ENCODE results near the gene GNG4. TPM values are rescaled to one million over a fixed set of nuclear protein-coding genes. Genes with fewer than 3 reads are reported as not detected.
"Not testable (repeated sequence)": the region's sequence is repeated elsewhere in the genome, so short reads cannot be mapped to it uniquely, and the experiment has no call there.

The GNG4 gene
- polyA plus RNA-seq, 1 donor from 2014 or later, result not detected

DNA sequence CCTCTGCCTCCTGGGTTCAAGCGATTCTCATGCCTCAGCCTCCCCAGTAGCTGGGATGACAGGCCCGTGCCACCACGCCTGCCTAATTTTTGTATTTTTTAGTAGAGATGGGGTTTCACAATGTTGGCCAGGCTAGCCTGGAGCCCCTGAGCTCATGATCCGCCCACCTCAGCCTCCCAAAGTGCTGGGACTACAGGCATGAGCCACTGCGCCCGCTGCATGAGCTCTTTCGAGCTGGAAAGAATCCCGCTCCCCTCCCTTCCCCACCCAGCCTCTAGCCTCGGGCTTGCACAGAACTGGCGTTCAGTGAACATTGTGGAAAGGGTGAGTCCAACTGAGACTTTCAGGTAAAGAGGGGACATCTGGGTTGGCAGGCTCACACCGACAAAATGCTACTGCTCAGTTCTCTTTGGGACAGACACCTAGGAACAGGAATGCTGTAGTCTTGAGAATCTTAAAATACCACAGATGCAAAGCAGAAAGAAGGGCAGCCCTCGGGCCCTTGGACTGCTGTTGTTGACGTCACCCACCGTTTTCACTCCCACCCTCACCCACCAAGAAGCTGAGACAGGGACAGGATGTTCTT is 9.7 kb upstream of the GNG4 start:
- H3K4me1 Mint-ChIP-seq, result no peaks in the 10 kb centered on the region
- no peak overlapping the region for H3K4me3 Mint-ChIP-seq
- H3K9me3 Mint-ChIP-seq, result peaks cover 0 to 11% (median 4%) of the 10 kb centered on the region in 3 donors
- no peak overlapping the region for H3K27ac Mint-ChIP-seq
- peaks cover 23% of the 10 kb centered on the region for H3K36me3 Mint-ChIP-seq
- peaks cover 7% of the 10 kb centered on the region for H3K27me3 Mint-ChIP-seq

DNA sequence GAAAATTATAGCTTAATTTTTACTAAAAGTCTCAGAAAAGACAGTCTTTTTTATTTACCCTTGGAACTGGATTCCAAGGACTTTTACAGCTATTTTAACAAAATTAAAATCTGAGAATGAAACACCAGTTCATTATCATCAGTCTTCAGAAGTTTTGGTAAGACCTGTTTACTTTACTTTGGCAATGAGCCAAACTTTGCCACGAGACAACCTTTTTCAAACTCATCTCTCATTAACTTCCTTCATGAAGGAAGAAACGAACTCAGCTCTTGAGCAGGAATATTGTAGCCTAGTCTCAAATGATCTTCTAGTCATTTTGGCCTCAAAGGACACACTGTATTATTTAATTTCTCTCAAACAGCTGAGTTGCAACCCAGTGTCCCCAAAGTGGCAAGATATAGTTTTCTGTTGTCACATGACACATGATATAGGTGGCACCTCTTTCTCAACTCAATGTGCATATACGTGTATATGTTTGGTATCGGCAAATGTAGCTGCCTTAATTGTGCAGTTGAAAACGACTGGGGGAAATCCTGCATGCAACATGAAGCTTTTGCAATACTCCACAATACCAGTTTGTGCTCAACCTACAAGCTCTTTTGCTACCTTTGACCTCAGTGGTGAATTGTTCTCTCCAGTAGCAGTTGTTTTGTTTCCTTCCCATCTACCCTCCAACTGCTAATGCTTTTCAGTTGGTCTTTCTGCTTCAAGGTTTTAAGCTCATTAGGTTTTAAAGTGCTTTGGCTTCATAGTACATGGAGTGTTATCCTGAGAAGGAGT is 8.4 kb upstream of the GNG4 start:
- Mint-ChIP-seq H3K9me3 (peaks cover 7 to 17% (median 7%) of the 10 kb centered on the region in 3 donors), H3K4me3 (no peak overlapping the region), H3K27me3 (peaks cover 16% of the 10 kb centered on the region), H3K27ac (no peak overlapping the region), H3K36me3 (peaks cover 18% of the 10 kb centered on the region), H3K4me1 (no peaks in the 10 kb centered on the region)

DNA sequence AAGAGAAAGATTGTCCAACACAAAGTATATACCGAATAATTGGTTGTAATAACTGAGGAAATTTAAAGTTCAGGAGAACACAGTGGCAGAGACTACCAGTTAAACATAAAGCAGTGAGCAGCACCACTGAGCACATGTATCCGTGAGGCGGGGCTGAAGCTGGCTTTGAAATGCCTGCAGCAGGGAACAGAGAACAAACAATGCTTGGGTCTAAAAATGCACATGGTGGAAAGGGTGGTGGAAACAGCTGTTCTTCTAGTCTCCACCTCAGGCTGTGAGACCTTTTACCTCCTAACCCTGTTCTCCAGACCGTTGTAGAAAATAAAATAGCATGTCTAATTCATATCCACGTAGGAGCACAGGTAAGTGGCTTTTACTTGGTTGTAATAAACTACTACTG is 7.7 kb upstream of the GNG4 start:
- H3K27me3 Mint-ChIP-seq, result peaks cover 21% of the 10 kb centered on the region
- no peaks in the 10 kb centered on the region for H3K4me1 Mint-ChIP-seq
- peaks cover 12% of the 10 kb centered on the region for H3K36me3 Mint-ChIP-seq
- peaks cover 7 to 22% (median 11%) of the 10 kb centered on the region in 3 donors for H3K9me3 Mint-ChIP-seq
- no peak overlapping the region for H3K27ac Mint-ChIP-seq
- H3K4me3 Mint-ChIP-seq, result no peak overlapping the region

DNA sequence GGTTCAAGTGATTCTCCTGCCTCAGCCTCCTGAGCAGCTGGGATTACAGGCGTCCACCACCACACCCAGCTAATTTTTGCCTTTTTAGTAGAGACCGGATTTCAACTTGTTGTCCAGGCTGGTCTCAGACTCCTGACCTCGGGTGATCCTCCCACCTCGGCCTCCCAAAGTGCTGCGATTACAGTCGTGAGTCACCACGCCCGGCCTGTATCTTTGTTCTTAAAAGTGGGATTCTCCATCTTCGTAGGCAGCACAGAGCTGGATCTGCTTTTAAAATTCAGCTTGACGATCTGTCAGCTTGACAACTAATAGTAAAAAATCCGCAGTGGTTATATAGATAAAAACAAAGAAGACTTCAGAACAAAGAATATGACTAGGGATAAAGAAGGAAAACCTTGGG is 2.8 kb upstream of the GNG4 start:
- H3K4me1 Mint-ChIP-seq, result peaks cover 10 to 15% (median 11%) of the 10 kb centered on the region in 3 donors
- H3K9me3 Mint-ChIP-seq, result peaks cover 7 to 22% (median 11%) of the 10 kb centered on the region in 3 donors
- H3K27me3 Mint-ChIP-seq, result peaks cover 48% of the 10 kb centered on the region
- peak overlapping the region in 2 of 4 donors; percentile 5 to 45 for H3K4me3 Mint-ChIP-seq
- no peak overlapping the region for H3K27ac Mint-ChIP-seq
- peaks cover 4% of the 10 kb centered on the region for H3K36me3 Mint-ChIP-seq

DNA sequence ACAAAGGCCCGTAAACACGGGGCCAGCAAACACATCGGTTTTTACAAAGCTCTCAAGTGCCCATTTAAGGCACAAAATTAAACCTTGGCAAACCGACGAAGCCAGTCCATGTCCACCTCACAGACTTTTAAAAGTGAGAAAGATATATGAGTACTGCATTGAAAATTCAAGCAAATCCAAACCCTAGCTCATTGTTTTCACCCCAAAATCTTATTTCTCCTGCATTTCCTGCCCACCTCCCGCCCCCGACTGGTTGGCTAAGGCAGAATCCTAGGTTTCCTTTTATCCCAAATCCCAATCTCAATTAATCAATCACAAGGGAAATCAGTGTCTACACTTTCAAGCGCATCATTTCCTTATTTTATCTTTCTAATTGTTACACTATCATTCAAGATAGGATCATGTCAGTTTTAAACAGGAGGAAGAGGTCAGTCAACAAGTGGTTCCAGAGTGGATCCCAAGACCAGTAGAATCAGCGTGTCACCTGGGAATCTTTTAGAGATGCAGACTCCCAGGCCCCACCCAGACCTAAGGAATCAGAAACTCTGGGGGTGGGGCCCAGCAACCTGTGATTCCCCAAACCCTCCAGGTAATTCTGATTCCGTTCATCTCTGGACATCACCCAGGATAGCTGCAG is 1.7 kb upstream of the GNG4 start:
- Mint-ChIP-seq H3K4me1 (peaks cover 10 to 15% (median 11%) of the 10 kb centered on the region in 3 donors), H3K27ac (no peak overlapping the region), H3K36me3 (peaks cover 4% of the 10 kb centered on the region), H3K4me3 (peak overlapping the region; percentile 38 to 85 (median 80)), H3K9me3 (peaks cover 7 to 21% (median 11%) of the 10 kb centered on the region in 3 donors), H3K27me3 (peaks cover 52% of the 10 kb centered on the region)

DNA sequence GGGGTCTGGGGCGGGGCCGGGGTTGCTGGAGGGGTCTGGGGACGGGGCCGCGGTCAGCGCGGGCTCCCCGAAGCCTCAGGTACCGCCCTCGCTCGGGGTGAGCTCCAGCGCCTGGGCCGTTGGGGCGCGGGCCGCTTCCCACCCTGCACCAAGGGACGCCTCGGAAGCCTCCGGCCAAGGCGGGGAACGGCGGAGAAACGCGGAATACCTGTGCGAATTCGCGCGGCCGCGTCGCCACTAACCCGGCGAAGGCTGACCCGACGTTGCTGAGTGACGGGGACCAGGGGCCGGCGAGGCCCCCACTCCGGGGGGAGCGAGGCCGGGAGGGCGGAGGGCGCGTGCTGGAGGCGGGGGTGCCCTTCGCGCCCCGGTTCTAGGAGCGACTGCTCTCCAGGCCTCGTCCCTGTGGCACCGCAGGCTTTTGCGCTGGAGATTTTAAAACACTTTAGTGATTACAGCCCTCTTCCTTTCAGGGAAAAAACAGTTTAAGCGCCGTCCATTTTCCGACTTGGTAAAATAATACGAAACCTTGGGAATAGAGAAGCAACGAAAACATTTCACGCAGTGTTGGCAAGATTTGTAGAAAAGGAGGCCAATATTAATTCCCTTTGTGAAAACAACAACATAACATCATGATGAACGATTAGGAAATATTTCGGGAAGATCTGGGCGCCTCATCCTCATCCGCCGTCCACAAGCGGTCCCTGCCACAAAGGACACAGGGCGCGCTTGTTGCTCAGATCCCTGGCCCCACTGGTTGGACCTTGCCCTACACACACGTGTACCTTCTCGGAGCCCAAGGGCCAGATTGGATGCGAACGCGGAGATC is 971 bp upstream of the GNG4 start:
- Mint-ChIP-seq H3K27ac (no peak overlapping the region), H3K4me3 (peak overlapping the region; percentile 38 to 85 (median 80)), H3K4me1 (peaks cover 10 to 15% (median 11%) of the 10 kb centered on the region in 3 donors), H3K36me3 (peaks cover 4% of the 10 kb centered on the region), H3K9me3 (peaks cover 6 to 20% (median 11%) of the 10 kb centered on the region in 3 donors), H3K27me3 (peaks cover 54% of the 10 kb centered on the region)

DNA sequence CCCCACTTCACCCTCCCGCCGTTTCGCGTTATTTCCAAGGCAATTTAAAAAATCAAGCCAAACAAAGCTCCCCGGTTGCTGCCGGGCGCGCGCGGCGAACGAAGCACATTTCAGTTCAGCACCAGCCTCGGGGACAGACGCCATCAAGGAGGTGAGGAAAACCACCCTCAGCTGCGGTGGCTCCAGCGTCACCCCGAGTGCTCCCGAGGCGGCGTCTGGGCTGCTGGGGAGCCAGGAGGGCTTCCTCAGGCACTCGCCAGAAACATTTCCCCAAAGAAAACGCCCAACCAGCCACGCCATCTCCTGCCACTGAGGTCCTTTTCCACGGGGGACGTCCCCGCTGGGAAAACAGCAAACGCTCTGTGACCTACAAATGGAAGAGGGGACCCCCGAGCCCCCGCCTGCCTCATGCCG is 623 bp downstream of the GNG4 start:
- Mint-ChIP-seq H3K36me3 (peaks cover 2% of the 10 kb centered on the region), H3K27me3 (peaks cover 57% of the 10 kb centered on the region), H3K4me1 (peaks cover 10 to 15% (median 11%) of the 10 kb centered on the region in 3 donors), H3K9me3 (peaks cover 3 to 9% (median 8%) of the 10 kb centered on the region in 3 donors), H3K4me3 (peak overlapping the region; percentile 82 to 93 (median 88)), H3K27ac (peak overlapping the region; percentile 35 to 43 (median 35))

DNA sequence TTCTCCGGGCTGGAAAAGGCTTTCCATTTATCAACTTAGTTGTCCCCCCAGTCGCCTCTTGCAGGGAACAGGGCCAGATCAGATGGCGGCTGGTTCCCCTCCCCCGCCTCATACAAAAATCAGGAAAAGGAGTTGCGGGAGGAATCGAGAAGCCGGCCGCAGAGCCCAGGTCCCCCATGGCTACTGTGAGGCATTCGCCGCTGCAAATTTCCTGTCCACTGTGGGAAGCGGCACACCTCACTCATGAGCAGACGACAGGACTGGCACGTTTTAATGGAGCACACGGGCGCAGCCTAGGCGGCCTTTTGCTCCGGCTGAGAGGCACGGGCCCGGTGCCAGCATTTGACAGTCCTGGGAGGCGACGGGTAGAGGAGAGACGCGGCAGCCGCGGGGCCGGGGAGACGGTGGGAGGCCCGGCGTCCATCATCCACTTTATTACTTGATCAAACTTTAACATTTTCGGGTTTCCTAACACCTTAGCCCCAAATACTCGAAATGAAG is 1.1 kb downstream of the GNG4 start:
- Mint-ChIP-seq H3K27me3 (peaks cover 57% of the 10 kb centered on the region), H3K27ac (peak overlapping the region in 2 of 3 donors; percentile 35 to 43), H3K36me3 (no peaks in the 10 kb centered on the region), H3K4me3 (peak overlapping the region; percentile 82 to 93 (median 88)), H3K9me3 (peaks cover 0 to 8% (median 6%) of the 10 kb centered on the region in 3 donors), H3K4me1 (peaks cover 10 to 15% (median 11%) of the 10 kb centered on the region in 3 donors)

DNA sequence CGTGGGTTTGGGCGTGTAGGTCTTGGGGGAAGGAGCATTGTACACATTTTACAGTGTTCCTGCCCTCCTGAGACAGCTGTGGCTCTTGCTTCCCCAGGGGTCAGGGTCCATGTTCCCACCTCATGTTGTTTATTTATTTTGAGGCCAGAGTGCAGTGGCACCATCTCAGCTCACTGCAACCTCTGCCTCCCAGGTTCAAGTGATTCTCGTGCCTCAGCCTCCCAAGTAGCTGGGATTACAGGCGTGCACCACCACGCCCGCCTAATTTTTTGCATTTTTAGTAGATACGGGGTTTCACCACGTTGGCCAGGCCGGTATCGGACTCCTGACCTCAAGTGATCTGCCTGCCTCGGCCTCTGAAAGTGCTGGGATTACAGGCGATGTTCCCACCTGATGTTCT is 2.0 kb downstream of the GNG4 start:
- H3K9me3 Mint-ChIP-seq, H3K36me3 Mint-ChIP-seq, H3K27ac Mint-ChIP-seq: not testable (repeated sequence)
- Mint-ChIP-seq H3K4me1 (peaks cover 12 to 17% (median 15%) of the 10 kb centered on the region in 3 donors), H3K4me3 (peak overlapping the region in 1 of 4 donors; percentile 22), H3K27me3 (peaks cover 56% of the 10 kb centered on the region)

DNA sequence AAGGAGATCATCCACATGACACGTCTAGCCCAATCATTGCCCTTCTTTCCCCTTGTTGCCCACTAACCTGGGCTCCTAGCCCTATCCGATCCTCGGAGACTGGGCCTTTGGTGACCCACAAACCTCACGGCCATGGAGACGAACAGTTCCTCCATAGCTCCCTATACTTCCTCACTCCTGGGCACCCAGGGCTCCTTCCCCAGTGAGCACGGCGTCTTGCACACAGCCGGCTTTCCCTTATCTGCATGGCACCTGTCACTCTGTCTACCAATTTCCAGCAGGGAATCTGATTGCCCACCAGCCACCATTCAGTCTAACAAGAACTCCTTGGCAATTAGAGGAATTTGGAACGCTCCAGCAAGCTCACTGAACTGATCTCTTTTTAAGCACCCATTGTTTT is 3.1 kb downstream of the GNG4 start:
- Mint-ChIP-seq H3K4me1 (peaks cover 18 to 24% (median 19%) of the 10 kb centered on the region in 3 donors), H3K27ac (no peak overlapping the region), H3K4me3 (peak overlapping the region in 1 of 4 donors; percentile 3), H3K36me3 (no peaks in the 10 kb centered on the region), H3K9me3 (peaks cover 0 to 2% (median 0%) of the 10 kb centered on the region in 3 donors), H3K27me3 (peaks cover 59% of the 10 kb centered on the region)

DNA sequence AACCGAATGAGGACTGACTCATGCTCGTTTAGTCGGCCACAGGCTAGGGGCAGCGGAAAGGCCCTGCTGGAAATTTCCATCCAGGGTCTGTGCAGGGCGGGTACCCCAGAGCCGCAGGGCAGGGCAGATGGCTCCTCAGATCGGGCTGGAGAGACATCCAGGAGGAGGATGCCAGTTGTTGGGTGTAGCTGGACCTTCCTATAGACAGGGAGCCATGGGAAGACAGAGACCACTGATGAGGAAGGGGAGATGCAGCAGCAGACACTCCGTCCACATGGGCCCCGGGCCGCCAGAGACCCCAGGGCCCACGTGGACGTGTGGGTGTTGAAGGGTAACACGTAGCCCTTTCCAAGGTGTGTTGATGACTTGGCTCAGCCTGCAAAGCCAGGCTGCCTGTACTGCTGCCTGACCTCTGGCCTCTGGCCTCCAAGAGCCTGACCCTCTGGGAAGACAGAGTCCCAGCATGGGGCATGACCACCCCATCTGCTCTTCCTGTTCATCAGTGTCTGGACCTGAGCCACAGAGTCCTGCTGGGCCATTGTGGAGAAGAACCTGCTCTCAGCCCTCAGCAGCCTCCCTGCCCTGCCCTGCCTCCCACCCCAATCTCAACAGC is 4.8 kb downstream of the GNG4 start:
- H3K9me3 Mint-ChIP-seq, result peaks cover 0 to 2% (median 0%) of the 10 kb centered on the region in 3 donors
- peaks cover 52% of the 10 kb centered on the region for H3K27me3 Mint-ChIP-seq
- H3K27ac Mint-ChIP-seq, result peak overlapping the region in 2 of 3 donors; percentile 5 to 42
- peaks cover 9 to 17% (median 15%) of the 10 kb centered on the region in 3 donors for H3K4me1 Mint-ChIP-seq
- H3K4me3 Mint-ChIP-seq, result no peak overlapping the region
- H3K36me3 Mint-ChIP-seq, result no peaks in the 10 kb centered on the region

DNA sequence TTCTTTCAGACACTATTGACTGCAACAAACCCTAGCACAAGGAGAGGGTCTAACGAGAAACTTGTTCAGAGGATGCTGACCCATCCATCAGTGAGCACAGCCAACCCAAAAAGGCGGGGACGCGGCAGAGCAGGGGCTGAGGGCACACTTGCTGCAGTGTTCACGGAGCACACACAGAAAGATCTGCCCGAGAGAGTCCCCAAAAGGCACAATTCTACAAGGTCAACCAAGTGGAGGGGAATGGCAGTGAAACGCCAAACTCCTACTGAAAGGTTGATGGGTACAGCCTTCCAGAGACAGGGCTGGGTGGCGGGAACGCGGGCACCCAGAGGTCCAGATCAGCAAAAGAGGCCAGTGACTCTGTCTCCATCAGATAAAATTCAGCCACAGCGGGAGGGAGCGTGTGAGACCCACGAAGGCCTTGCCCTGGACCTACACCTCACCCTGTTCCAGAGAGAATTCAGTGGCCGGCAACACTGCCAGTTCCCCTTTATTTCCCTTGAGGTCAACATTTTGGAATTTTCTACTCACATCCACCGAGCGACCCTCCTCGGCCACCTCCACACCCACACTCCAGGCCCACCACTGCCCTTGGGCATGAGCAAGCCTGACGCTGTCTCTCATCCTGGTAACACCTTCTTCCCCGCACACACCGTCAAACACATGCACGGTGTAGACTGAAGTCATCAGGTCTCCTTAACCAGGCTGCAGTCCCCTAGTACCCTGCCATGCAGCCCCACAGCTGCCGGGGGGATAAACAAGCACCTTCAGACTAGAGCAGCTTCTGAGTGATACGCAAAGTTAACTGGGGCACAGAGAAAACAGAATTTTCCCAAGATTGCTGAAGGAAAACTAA is 5.5 kb downstream of the GNG4 start:
- Mint-ChIP-seq H3K9me3 (peaks cover 0 to 2% (median 0%) of the 10 kb centered on the region in 3 donors), H3K27ac (peak overlapping the region in 1 of 3 donors; percentile 42), H3K27me3 (peaks cover 52% of the 10 kb centered on the region), H3K36me3 (no peaks in the 10 kb centered on the region), H3K4me1 (peaks cover 9 to 17% (median 15%) of the 10 kb centered on the region in 3 donors), H3K4me3 (no peak overlapping the region)

DNA sequence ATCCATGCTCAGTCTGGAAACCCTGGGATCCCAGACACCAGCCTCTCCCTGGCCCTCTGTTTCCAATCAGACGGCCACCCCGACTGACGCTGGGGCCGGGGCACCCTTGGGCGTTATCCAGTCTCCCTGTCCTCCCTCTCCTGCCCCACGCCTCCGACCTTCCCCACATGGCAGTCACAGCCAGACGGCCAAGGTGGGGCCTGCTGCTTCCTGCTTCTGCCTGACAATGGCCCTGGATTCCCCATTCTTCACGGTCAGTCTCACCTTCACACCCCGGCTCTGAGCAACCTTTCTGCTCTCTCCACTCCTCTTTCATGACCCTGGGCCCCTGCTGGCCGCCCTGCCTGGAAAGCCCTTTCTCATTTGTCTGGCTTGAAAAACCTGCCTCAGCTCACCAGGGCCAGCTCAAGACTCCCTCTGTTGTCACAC is 6.6 kb downstream of the GNG4 start:
- Mint-ChIP-seq H3K9me3 (peaks cover 0 to 2% (median 0%) of the 10 kb centered on the region in 3 donors), H3K27me3 (peaks cover 45% of the 10 kb centered on the region), H3K4me3 (peak overlapping the region in 1 of 4 donors; percentile 79), H3K27ac (peak overlapping the region in 1 of 3 donors; percentile 63), H3K4me1 (peaks cover 5 to 12% (median 9%) of the 10 kb centered on the region in 3 donors), H3K36me3 (no peaks in the 10 kb centered on the region)

Measured in IgD-negative memory B cell (primary cell).